ENCODE results near the gene RSU1. TPM values are rescaled to one million over a fixed set of nuclear protein-coding genes. Genes with fewer than 3 reads are reported as not detected.

Gene RSU1
- total RNA-seq, 1 donor from 2014 or later: 29.0 TPM

DNA sequence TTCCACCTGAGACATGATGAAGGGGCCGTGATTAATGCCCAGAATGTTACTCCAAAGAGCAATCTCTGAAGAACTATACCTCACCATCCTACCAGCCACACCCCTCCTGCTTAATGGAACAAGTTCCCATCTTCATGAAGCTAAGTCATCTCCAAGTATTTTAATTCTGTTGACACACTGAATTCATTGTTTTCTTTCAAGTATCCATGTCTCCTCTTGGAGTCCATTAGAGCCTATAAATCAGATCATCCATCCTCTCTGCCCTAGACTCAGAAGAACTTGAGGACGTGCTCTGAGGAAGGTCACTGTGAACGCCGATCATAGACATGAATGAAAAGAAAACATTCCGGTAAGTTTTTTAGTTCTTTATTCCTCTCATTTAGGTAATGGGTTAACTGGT, 126.8 kb downstream of the RSU1 start:
- Mint-ChIP-seq H3K4me3 (ENCODE audit: low read depth) (no peak overlapping the region), H3K4me1 (ENCODE audit: low read depth) (no peaks in the 10 kb centered on the region), H3K36me3 (ENCODE audit: insufficient read depth) (no peaks in the 10 kb centered on the region), H3K27me3 (no peaks in the 10 kb centered on the region), H3K27ac (no peak overlapping the region), H3K9me3 (ENCODE audit: low read depth) (no peaks in the 10 kb centered on the region)
- DNase-seq (ENCODE audit: low spot score, unreplicated experiment): no peak
- TF ChIP-seq, protein P1, sequence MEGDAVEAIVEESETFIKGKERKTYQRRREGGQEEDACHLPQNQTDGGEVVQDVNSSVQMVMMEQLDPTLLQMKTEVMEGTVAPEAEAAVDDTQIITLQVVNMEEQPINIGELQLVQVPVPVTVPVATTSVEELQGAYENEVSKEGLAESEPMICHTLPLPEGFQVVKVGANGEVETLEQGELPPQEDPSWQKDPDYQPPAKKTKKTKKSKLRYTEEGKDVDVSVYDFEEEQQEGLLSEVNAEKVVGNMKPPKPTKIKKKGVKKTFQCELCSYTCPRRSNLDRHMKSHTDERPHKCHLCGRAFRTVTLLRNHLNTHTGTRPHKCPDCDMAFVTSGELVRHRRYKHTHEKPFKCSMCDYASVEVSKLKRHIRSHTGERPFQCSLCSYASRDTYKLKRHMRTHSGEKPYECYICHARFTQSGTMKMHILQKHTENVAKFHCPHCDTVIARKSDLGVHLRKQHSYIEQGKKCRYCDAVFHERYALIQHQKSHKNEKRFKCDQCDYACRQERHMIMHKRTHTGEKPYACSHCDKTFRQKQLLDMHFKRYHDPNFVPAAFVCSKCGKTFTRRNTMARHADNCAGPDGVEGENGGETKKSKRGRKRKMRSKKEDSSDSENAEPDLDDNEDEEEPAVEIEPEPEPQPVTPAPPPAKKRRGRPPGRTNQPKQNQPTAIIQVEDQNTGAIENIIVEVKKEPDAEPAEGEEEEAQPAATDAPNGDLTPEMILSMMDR (IDR thresholded peaks at IDR 0.05; ENCODE audit: unreplicated experiment): no peak

DNA sequence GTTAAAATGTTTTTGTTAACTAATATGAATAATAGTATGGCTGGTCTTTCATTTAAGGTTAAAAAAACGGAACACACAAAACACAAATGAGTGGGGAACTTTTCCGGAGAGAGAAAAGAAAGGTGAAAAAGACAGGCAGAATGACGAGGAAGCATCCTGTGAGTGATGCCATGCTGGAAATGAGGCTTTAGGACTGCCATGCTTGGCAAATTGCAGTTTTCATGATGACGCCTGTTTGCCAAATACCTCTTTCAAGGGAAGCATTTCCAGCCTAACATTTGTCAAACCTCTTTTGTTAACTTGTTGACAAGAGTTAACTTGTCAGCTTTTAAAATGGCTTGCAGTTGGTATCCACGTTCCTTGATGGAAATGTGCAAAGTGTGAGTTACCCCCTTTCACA, 127.5 kb downstream of the RSU1 start:
- no peaks in the 10 kb centered on the region for H3K4me1 Mint-ChIP-seq (ENCODE audit: low read depth)
- no peaks in the 10 kb centered on the region for H3K9me3 Mint-ChIP-seq (ENCODE audit: low read depth)
- TF ChIP-seq, protein P1 (IDR thresholded peaks at IDR 0.05; ENCODE audit: unreplicated experiment): no peak

DNA sequence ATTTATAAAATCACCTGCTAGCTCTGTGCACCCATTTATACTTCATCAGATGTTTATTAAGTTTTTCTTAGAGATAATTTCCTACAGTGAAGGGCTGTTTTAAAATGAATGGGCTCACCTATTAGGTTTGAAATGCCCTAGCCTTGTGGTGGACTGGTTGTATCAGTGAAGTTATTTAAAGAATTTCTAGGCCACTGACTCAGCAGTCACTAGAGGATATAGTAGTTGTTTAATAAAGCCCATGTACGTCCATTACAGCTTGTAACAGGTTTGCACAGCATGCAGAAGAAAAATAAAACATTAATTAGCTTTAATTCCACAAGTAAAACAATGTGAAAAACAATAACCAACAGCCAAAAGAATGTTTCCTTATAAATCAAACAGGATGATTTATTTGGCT, 128.0 kb downstream of the RSU1 start:
- no peaks in the 10 kb centered on the region for H3K36me3 Mint-ChIP-seq (ENCODE audit: insufficient read depth)
- TF ChIP-seq, protein P1 (IDR thresholded peaks at IDR 0.05; ENCODE audit: unreplicated experiment): no peak
- H3K27ac Mint-ChIP-seq: no peak overlapping the region
- H3K27me3 Mint-ChIP-seq: no peaks in the 10 kb centered on the region
- no peaks in the 10 kb centered on the region for H3K4me1 Mint-ChIP-seq (ENCODE audit: low read depth)
- no peaks in the 10 kb centered on the region for H3K9me3 Mint-ChIP-seq (ENCODE audit: low read depth)
- H3K4me3 Mint-ChIP-seq (ENCODE audit: low read depth): no peak overlapping the region
- no peak for DNase-seq (ENCODE audit: low spot score, unreplicated experiment)

More for the DNA sequence above, 127.5 kb downstream of the RSU1 start:
- Mint-ChIP-seq H3K4me3 (ENCODE audit: low read depth) (no peak overlapping the region), H3K27ac (no peak overlapping the region), H3K36me3 (ENCODE audit: insufficient read depth) (no peaks in the 10 kb centered on the region), H3K27me3 (no peaks in the 10 kb centered on the region)
- no peak for DNase-seq (ENCODE audit: low spot score, unreplicated experiment)

DNA sequence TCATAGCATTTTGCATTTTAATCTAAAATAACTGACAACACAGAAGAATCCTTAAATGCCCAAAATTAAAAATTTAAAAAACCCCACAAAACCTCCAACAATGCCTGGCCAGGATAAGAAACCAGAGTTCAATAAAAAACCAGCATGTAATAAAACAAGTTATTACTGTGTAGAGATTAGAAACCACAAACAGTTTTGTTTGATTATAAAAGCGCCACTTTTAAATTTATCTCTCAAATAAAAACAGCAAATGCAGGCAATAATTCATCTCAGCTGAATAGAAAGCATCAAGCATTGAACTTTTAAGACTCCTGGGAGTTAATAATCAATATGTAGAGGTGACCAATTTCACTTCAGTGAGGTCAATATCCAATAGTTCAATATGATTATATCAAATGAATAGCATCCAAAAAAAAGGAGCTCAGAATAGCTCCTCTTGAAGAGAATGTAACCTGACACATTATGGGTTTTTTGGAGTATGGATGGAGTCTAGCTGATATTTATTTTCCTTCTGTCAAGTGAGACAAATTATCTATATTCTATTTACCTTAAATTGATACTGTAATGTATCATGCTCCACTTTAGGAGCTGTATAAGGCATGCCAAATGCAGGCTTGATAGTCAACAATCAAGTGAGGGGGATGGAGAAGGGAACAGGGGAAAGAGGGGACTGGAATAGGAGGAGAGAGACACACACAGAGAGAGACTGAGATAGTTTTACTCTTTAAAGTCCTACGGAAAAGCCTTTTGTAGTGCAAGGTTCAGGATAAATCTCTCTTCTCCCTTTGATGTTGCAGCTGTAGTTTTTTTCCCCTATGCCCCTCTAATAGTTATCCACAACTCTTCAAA, 130.9 kb downstream of the RSU1 start:
- Mint-ChIP-seq H3K36me3 (ENCODE audit: insufficient read depth) (no peaks in the 10 kb centered on the region), H3K4me1 (ENCODE audit: low read depth) (no peaks in the 10 kb centered on the region), H3K4me3 (ENCODE audit: low read depth) (no peak overlapping the region), H3K9me3 (ENCODE audit: low read depth) (no peaks in the 10 kb centered on the region), H3K27me3 (no peaks in the 10 kb centered on the region), H3K27ac (no peak overlapping the region)
- DNase-seq (ENCODE audit: low spot score, unreplicated experiment): no peak
- TF ChIP-seq, protein P1 (IDR thresholded peaks at IDR 0.05; ENCODE audit: unreplicated experiment): no peak

DNA sequence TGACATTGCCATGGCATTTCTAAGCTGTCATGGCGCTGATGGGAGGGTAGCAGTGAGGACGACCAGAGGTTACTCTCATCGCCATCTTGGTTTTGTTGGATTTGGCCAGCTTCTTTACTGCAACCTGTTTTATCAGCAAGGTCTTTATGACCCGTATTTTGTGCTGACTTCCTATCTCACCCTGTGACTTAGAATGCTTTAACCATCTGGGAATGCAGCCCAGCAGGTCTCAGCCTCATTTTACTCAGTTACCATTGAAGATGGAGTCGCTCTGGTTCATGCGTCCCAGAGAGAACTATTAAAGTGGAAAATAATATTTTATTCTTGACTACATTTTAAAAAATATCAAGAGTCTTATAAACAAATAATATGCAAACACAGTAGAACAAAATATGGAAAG, 131.7 kb downstream of the RSU1 start:
- H3K9me3 Mint-ChIP-seq (ENCODE audit: low read depth): no peaks in the 10 kb centered on the region
- no peak for DNase-seq (ENCODE audit: low spot score, unreplicated experiment)
- no peaks in the 10 kb centered on the region for H3K27me3 Mint-ChIP-seq
- no peak overlapping the region for H3K4me3 Mint-ChIP-seq (ENCODE audit: low read depth)
- no peak overlapping the region for H3K27ac Mint-ChIP-seq
- no peaks in the 10 kb centered on the region for H3K4me1 Mint-ChIP-seq (ENCODE audit: low read depth)
- TF ChIP-seq, protein P1 (IDR thresholded peaks at IDR 0.05; ENCODE audit: unreplicated experiment): no peak
- H3K36me3 Mint-ChIP-seq (ENCODE audit: insufficient read depth): no peaks in the 10 kb centered on the region

Data from progenitor cell of endocrine pancreas (in vitro differentiated cells).